ENCODE results near the gene HLA-DOB.
"Not testable (repeated sequence)": the region's sequence is repeated elsewhere in the genome, so short reads cannot be mapped to it uniquely, and the experiment has no call there.

Gene HLA-DOB

GRCh38 chr6:32807020-32807580 lies 9.7 kb downstream of the HLA-DOB start:
- DNase-seq = no peak

- not testable (repeated sequence) for DNase-seq
Measured at GRCh38 chr6:32805404-32805803, 11.4 kb downstream of the HLA-DOB start.

- no peak for DNase-seq
Measured at GRCh38 chr6:32803416-32803815, 13.4 kb downstream of the HLA-DOB start.

GRCh38 chr6:32799740-32800139 lies 17.1 kb downstream of the HLA-DOB start:
- DNase-seq = no peak

- DNase-seq = no peak
Measured at GRCh38 chr6:32799168-32799567, 17.6 kb downstream of the HLA-DOB start.

- peak; percentile 38 to 81 (median 54) for DNase-seq
Measured at GRCh38 chr6:32796848-32797776, 19.7 kb downstream of the HLA-DOB start.

- no peak for DNase-seq
Measured at GRCh38 chr6:32794510-32794909, 22.3 kb downstream of the HLA-DOB start.

GRCh38 chr6:32792901-32793435 lies 23.8 kb downstream of the HLA-DOB start:
- DNase-seq = no peak

- no peak for DNase-seq
Measured at GRCh38 chr6:32790306-32790705, 26.5 kb downstream of the HLA-DOB start.

GRCh38 chr6:32785781-32786533 lies 30.8 kb downstream of the HLA-DOB start:
- DNase-seq = no peak

- DNase-seq = not testable (repeated sequence)
Measured at GRCh38 chr6:32782923-32783322, 33.9 kb downstream of the HLA-DOB start.

GRCh38 chr6:32779036-32779435 lies 37.8 kb downstream of the HLA-DOB start:
- DNase-seq = no peak

GRCh38 chr6:32775071-32775470 lies 41.7 kb downstream of the HLA-DOB start:
- DNase-seq = no peak

GRCh38 chr6:32774426-32774825 lies 42.4 kb downstream of the HLA-DOB start:
- DNase-seq = no peak

GRCh38 chr6:32772656-32773055 lies 44.1 kb downstream of the HLA-DOB start:
- no peak for DNase-seq

GRCh38 chr6:32764048-32764447 lies 52.8 kb downstream of the HLA-DOB start:
- DNase-seq = no peak

GRCh38 chr6:32763421-32763820 lies 53.4 kb downstream of the HLA-DOB start, which contains the start of gene HLA-DQB2:
HLA-DQB2 (minus strand) TSS chr6:32763532; CDS start chr6:32763470, 62 bp downstream.
- DNase-seq = no peak

Measured in activated CD4-positive, CD25-positive, alpha-beta regulatory T cell (primary cell).